GM12878 (cell line): ENCODE measurements around the gene PLEKHN1. TPM values are rescaled to one million over a fixed set of nuclear protein-coding genes. Genes with fewer than 3 reads are reported as not detected.

Source experiments
- CHD2 ChIP-seq: IDR thresholded peaks from 2 replicates; pipeline ENCODE4 v1.6.1; 2011; ENCODE audit warnings: low read depth, low read length, improper control_type of control experiment, borderline replicate concordance
- DPF2 ChIP-seq: fragments of 450-650 bp; IDR thresholded peaks from 2 replicates; pipeline ENCODE4 v1.6.1; 2017; ENCODE audit warnings: mild to moderate bottlenecking
- HCFC1 ChIP-seq: fragments of 150-350 bp; IDR thresholded peaks from 2 replicates; pipeline ENCODE4 v1.6.1; 2014; ENCODE audit warnings: low read length
- HDGF ChIP-seq: fragments of 450-650 bp; IDR thresholded peaks from 2 replicates; pipeline ENCODE4 v1.6.1; 2016; ENCODE audit warnings: antibody characterized with exemption
- POLR2A ChIP-seq: IDR thresholded peaks from 2 replicates; pipeline ENCODE4 v1.6.1; 2011; ENCODE audit warnings: low read depth, mild to moderate bottlenecking, low read length
- TAF1 ChIP-seq: IDR thresholded peaks from 2 replicates; pipeline ENCODE4 v1.6.1; 2011; ENCODE audit warnings: mild to moderate bottlenecking, low read depth, low read length, borderline replicate concordance
- TCF7 ChIP-seq: IDR thresholded peaks from 2 replicates; pipeline ENCODE4 v1.6.1; 2014; ENCODE audit warnings: antibody characterized with exemption, borderline replicate concordance
- ZBTB40 ChIP-seq: fragments of 450-650 bp; IDR thresholded peaks from 2 replicates; pipeline ENCODE4 v1.6.1; 2016; ENCODE audit warnings: mild to moderate bottlenecking, moderate library complexity, borderline replicate concordance
- polyA plus RNA-seq, 11 experiments: library from polyadenylated mRNA; depleted of rRNA in 4 of 11; unstranded in 6 of 11; stranded (reverse) in 5 of 11; fragments of >200 nt; fragmentation: Nextera tagmentation in 4 of 11; fragmentation: Illumina TruSeq in 1 of 11; extraction: Ambion mirVana in 4 of 11; extraction: Trizol in 1 of 11; gene quantifications; 1 replicate in 1 of 11; 2 replicates in 10 of 11; pipeline versions ENCODE4 v1.2.1 to v1.2.3, GENCODE V29; 2011 to 2016; ENCODE audit warnings: inconsistent platforms in 2 of 11, missing spikeins in 2 of 11, low read depth in 1 of 11
- total RNA-seq, 4 experiments: library from RNA; depleted of rRNA in 3 of 4; stranded (reverse); fragments of >200 nt in 3 of 4; fragmentation: Illumina TruSeq in 1 of 4; extraction: Trizol in 1 of 4; gene quantifications; 2 replicates each; pipeline versions ENCODE4 v1.2.1 to v1.2.3, GENCODE V29; 2013 to 2021
- TF ChIP-seq, protein P1 (sequence below): fragments of 450-650 bp; IDR thresholded peaks from 2 replicates; pipeline ENCODE4 v1.6.1; 2018; ENCODE audit warnings: borderline replicate concordance, mild to moderate bottlenecking; ENCODE audit not compliant: partially characterized antibody
- TF ChIP-seq, protein P2 (sequence below): fragments of 450-650 bp; IDR thresholded peaks from 2 replicates; pipeline ENCODE4 v1.6.1; 2017; ENCODE audit warnings: mild to moderate bottlenecking, low read depth, inconsistent platforms; ENCODE audit not compliant: poor library complexity, severe bottlenecking

PLEKHN1 gene
- total and polyA plus RNA-seq, 10 of the 15 experiments (the other 5 are each of a cell fraction or from before 2014, with no cell fraction given): 0.04 to 0.26 (median 0.18) TPM; not detected in 6

DNA sequence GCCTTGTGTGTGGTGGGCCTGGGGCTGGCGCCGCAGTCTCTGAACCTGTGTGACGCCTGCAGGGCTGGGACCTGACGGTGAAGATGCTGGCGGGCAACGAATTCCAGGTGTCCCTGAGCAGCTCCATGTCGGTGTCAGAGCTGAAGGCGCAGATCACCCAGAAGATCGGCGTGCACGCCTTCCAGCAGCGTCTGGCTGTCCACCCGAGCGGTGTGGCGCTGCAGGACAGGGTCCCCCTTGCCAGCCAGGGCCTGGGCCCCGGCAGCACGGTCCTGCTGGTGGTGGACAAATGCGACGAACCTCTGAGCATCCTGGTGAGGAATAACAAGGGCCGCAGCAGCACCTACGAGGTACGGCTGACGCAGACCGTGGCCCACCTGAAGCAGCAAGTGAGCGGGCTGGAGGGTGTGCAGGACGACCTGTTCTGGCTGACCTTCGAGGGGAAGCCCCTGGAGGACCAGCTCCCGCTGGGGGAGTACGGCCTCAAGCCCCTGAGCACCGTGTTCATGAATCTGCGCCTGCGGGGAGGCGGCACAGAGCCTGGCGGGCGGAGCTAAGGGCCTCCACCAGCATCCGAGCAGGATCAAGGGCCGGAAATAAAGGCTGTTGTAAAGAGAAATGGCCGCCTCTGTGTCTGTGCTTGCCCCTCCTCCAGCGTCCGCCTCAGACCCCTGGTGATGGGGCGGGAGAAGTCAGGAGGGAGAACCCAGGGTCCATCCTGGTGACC is 47.8 kb downstream of the PLEKHN1 start (continued):
- TF ChIP-seq ZBTB40 (0 out of 2 replicates have a peak, but pooled peaks have one; percentile 37), POLR2A (peak; percentile 29; the same call in 1 of the 2 replicates), CHD2 (no peak), HCFC1 (0 out of 2 replicates have a peak, but pooled peaks have one; percentile 5), TCF7 (no peak), DPF2 (no peak), HDGF (0 out of 2 replicates have a peak, but pooled peaks have one; percentile 31), TAF1 (peak; percentile 57; the same call in 1 of the 2 replicates)
- TF ChIP-seq, protein P1, sequence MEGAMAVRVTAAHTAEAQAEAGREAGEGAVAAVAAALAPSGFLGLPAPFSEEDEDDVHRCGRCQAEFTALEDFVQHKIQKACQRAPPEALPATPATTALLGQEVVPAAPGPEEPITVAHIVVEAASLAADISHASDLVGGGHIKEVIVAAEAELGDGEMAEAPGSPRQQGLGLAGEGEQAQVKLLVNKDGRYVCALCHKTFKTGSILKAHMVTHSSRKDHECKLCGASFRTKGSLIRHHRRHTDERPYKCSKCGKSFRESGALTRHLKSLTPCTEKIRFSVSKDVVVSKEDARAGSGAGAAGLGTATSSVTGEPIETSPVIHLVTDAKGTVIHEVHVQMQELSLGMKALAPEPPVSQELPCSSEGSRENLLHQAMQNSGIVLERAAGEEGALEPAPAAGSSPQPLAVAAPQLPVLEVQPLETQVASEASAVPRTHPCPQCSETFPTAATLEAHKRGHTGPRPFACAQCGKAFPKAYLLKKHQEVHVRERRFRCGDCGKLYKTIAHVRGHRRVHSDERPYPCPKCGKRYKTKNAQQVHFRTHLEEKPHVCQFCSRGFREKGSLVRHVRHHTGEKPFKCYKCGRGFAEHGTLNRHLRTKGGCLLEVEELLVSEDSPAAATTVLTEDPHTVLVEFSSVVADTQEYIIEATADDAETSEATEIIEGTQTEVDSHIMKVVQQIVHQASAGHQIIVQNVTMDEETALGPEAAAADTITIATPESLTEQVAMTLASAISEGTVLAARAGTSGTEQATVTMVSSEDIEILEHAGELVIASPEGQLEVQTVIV: no peak
- TF ChIP-seq, protein P2, sequence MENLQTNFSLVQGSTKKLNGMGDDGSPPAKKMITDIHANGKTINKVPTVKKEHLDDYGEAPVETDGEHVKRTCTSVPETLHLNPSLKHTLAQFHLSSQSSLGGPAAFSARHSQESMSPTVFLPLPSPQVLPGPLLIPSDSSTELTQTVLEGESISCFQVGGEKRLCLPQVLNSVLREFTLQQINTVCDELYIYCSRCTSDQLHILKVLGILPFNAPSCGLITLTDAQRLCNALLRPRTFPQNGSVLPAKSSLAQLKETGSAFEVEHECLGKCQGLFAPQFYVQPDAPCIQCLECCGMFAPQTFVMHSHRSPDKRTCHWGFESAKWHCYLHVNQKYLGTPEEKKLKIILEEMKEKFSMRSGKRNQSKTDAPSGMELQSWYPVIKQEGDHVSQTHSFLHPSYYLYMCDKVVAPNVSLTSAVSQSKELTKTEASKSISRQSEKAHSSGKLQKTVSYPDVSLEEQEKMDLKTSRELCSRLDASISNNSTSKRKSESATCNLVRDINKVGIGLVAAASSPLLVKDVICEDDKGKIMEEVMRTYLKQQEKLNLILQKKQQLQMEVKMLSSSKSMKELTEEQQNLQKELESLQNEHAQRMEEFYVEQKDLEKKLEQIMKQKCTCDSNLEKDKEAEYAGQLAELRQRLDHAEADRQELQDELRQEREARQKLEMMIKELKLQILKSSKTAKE: no peak
